GM18858 (cell line): ENCODE data around the gene GSTM4.
"Not testable (repeated sequence)": the region's sequence is repeated elsewhere in the genome, so short reads cannot be mapped to it uniquely, and the experiment has no call there.

Experiments used
- ATAC-seq: cut with Tn5 transposase; IDR thresholded peaks from one replicate; pipeline ENCODE4 v1.9.1; 2021; ENCODE audit not compliant: unreplicated experiment

Gene GSTM4

GRCh38 chr1:109695138-109695537 is 39.2 kb downstream of the GSTM4 start:
- ATAC-seq, result not testable (repeated sequence)

- no peak for ATAC-seq
Observed at GRCh38 chr1:109697066-109697465, 41.2 kb downstream of the GSTM4 start.

DNA sequence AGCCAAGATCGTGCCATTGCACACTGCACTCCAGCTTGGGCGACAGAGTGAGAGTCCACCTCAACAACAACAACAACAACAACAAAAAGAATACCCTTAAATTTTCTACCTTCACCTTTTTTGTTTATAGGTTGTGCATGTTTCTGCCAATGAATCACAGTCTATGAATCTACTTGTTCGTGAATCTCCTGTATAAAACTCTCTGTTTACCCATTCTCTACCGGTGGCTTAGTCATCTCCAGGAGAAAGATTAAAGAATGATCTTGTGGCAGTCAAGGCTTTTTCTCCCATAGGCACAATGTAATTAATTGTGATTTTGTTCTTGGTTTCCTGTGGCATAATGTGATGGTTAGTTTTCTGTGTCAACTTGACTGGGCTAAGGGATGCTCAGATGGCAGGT is 42.0 kb downstream of the GSTM4 start:
- ATAC-seq, result not testable (repeated sequence)

DNA sequence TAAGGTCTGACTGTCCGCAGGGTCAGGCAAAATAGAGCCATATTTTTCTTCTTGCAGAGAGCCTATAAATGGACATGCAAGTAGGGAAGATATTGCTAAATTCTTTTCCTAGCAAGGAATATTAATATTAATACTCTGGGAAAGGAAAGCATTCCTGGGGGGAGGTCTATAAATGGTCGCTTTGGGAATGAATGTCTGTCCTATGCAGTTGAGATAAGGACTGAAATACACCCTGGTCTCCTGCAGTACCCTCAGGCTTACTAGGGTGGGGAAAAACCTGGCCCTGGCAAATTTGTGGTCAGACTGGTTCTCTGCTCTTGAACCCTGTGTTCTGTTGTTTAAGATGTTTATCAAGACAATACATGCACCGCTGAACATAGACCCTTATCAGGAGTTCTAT is 47.0 kb downstream of the GSTM4 start:
- ATAC-seq, result not testable (repeated sequence)

GRCh38 chr1:109704173-109704572 is 48.3 kb downstream of the GSTM4 start:
- ATAC-seq, result no peak

GRCh38 chr1:109705411-109705810 is 49.5 kb downstream of the GSTM4 start:
- no peak for ATAC-seq

DNA sequence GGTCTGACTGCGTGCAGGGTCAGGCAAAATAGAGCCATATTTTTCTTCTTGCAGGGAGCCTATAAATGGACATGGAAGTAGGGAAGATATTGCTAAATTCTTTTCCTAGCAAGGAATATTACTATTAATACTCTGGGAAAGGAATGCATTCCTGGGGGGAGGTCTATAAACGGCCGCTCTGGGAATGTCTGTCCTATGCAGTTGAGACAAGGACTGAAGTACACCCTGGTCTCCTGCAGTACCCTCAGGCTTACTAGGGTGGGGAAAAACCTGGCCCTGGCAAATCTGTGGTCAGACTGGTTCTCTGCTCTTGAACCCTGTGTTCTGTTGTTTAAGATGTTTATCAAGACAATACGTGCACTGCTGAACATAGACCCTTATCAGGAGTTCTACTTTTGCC is 53.0 kb downstream of the GSTM4 start:
- not testable (repeated sequence) for ATAC-seq

DNA sequence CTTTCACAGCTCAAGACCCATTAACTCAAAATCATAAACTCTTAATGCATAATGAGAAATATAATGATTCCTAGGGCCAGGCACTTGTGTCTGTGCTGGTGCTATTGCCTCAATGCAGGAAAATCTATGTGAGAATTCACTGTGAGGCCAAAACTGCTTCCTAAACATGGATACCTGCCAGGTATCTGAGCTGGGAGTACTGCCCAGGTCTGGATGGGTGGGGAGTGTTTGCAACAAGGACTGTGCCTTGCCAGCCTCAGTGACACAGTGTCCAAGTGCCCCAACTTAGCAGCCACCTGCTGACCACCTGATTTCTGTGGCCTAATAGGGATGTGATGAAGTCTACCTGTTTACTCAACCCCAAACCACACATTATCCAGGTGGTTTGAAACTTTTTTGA is 53.9 kb downstream of the GSTM4 start:
- not testable (repeated sequence) for ATAC-seq
